HG03045 (cell line): ENCODE data around the gene EMC9.
A peak's percentile ranks its signal among the peaks of the same experiment; 100 is the strongest.
"Not testable (repeated sequence)": the region's sequence is repeated elsewhere in the genome, so short reads cannot be mapped to it uniquely, and the experiment has no call there.

Experiments used
- ATAC-seq: cut with Tn5 transposase; IDR thresholded peaks from one replicate; pipeline ENCODE4 v1.9.1; 2021; ENCODE audit warnings: mild to moderate bottlenecking, moderate library complexity; ENCODE audit not compliant: unreplicated experiment

Gene EMC9

GRCh38 chr14:24110523-24110922 lies 30.9 kb downstream of the EMC9 start:
- no peak for ATAC-seq

- no peak for ATAC-seq
Measured at GRCh38 chr14:24110060-24110459, 31.3 kb downstream of the EMC9 start.

- peak; percentile 19 for ATAC-seq
Measured at GRCh38 chr14:24108336-24108874, 33.0 kb downstream of the EMC9 start.

GRCh38 chr14:24106672-24107271 lies 34.6 kb downstream of the EMC9 start:
- no peak for ATAC-seq

- not testable (repeated sequence) for ATAC-seq
Measured at GRCh38 chr14:24105609-24106239, 35.7 kb downstream of the EMC9 start.

GRCh38 chr14:24103451-24103850 lies 37.9 kb downstream of the EMC9 start:
- ATAC-seq = no peak

GRCh38 chr14:24102357-24103048 lies 38.9 kb downstream of the EMC9 start:
- no peak for ATAC-seq

- no peak for ATAC-seq
Measured at GRCh38 chr14:24100982-24101494, 40.4 kb downstream of the EMC9 start.

GRCh38 chr14:24100197-24100981 lies 41.0 kb downstream of the EMC9 start:
- no peak for ATAC-seq

- no peak for ATAC-seq
Measured at GRCh38 chr14:24098927-24099813, 42.2 kb downstream of the EMC9 start.

GRCh38 chr14:24098229-24098926 lies 43.0 kb downstream of the EMC9 start:
- no peak for ATAC-seq

- no peak for ATAC-seq
Measured at GRCh38 chr14:24096545-24097181, 44.7 kb downstream of the EMC9 start.

GRCh38 chr14:24095271-24096068 lies 45.9 kb downstream of the EMC9 start:
- ATAC-seq = peak; percentile 48

GRCh38 chr14:24094841-24095270 lies 46.5 kb downstream of the EMC9 start:
- ATAC-seq = no peak

GRCh38 chr14:24093901-24094840 lies 47.2 kb downstream of the EMC9 start, which contains the start of gene PCK2:
Gene PCK2 (plus strand): TSS chr14:24094311. CDS start chr14:24094406, 95 bp downstream.
- peak; percentile 59 for ATAC-seq

- ATAC-seq = no peak
Measured at GRCh38 chr14:24093207-24093900, 48.0 kb downstream of the EMC9 start.
